Measurements from ENCODE around the gene ASCL5.

The ASCL5 gene

DNA sequence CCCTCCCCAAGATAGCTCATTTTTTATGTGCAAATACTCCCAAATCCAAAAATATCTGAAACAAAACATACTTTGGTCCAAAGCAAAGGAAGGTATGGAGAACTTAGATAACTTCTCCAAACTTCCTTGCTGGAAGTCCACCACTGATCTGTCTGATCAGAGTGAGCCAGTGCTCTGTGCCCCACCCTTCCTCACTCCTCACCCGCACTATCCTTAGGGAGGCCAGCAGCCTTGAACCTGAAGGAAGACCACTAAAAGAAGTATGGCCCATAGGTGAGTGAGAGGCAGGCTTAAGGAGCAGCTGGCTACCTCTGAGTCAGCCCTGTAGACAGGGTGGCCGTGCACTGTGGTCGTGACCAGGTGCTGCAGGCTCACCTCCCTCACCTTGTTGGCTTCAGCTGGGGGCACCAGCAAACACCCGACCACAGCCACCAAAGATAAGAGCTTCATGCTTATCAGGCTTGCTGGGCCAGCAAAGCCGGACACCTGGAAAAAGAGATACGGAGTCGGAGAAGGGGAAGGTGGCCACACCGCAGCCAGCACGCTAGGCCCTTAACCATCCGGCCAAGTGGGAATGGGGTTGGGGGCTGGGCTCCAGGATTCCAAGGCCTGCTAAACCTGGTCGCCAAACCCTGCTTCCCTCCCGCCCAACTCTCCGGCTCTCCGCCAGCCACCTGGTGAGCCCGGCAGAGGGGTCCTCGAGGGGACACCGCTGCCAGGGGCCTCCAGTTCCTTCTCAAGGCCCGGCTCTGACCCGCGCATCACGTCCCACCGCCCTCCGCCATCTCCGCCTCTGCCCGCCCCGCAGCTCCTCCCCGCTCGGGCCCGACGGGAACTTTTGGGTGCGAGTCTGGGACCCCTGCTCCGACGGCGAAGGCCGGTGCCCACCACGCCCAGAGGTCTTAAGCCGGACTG is 26.7 kb upstream of the ASCL5 start:
- DNase-seq: no peak

DNA sequence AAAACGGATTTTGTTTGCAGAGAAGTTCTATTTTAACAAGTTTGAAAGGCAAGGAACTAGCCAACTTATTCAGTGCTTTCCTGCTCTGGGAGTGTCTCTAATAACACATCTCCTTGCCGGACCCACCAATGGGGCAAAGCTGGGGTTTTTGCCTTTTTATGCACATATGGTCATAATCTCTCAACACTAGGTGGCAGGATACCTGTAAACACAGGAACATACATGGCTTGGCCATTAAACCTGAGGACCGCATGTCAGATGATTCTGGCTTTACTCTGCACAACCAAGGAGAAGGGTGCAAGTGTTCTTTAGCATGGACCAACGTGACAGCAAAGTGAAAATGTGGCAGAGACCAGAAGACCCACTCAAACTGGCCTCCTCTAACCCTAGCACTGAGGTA is 22.4 kb upstream of the ASCL5 start:
- DNase-seq: no peak

DNA sequence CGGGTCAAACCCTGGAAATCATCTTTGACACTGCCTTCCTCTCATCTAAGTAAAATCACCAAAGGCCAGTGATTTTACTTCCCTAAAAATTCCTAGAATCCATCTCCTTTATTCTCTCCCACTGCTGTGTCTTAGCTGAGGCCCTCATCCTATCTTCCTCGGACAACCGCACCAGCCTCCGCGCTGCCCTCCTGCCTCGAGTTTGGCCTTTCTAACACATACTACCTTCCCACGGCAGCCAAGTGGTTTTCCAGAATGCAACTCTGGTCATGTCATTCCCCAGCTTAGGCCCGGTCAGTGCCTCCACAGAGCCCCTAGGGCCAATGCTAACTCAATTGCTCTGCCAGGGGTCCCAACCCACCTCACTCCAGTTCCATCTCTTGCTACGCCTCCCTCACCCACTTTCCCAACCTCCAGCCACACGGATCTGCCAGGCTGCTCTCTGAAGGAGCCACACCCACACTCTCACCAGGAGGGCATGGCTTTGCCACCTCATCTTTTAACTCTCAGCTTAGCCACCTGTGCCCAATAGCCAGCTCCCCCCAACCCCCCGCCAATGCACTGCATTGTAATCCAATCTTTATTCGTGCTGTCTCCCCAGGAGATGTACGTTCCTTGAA is 20.5 kb upstream of the ASCL5 start:
- no peak for DNase-seq

DNA sequence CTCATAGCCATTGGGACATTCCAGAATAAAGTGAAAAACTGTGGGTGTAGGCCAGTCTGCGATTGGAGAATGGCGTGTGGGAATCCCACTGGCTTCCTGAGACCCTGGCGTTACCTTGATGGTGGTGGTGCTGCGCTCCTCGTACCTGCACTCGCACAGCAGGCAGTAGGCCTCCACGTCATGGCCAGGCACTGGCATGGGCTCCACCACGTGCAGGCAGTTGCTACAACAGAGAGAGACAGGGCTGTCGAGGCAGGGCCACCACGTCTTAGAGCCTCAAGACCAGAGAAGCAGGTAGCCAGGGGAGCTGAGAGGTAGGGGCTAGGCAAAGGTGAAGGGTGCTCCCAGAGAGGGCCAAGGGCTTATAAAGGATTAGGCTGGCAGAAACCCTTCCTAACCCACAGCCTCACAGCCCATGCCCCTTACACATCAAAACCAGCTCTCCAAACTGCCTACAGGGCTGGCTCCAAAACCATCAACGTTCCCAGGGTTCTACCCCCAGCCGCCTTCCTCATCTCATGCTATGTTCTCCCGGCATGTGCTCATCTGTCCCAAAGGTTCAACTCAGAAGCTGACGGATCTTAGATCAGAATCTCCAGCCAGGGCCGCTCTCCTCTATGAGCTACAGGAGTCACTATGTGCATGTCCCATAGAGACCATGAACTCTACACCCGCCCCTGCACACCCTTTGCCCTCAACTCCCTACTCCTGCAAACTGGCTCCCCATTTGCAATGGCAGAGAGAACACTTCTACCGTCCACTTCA is 19.8 kb upstream of the ASCL5 start:
- DNase-seq: no peak

DNA sequence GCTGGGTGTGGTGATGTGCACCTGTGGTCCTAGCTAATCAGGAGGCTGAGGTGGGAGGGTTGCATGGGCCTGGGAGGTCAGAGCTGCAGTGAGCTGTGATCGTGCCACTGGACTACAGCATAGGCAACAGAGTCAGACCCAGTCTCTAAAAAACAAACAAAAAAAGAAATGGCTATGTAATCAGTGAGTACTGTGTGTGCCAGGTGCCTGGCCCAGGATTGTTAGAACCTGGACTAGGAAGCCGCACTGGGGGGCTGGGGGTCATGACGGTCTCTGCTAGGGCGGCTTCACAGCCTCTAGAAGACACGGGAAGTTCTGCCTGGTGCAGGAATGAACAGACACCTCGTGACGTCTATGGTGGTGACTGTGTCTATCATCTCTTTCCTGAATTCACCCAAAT is 18.8 kb upstream of the ASCL5 start:
- DNase-seq: no peak

DNA sequence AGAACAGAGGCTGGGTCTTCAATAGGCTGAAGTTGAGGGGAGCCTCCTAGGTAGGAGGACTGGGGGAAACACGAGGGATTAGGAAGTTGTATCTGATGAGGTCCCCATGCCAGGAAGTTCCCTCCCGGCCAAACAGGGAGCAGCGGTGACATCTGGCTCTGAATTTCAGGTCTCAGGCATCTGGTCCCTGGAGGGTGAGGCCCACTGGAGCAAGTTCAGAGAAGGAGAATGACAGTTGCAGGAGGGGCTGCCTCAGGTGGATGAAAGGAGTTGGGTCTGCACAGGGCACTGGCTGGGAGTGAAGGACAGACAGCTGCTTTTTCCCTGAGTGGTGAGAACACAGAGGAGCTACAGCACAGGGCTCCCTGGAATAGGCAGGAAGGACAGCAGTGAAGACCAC is 18.1 kb upstream of the ASCL5 start:
- DNase-seq: no peak

DNA sequence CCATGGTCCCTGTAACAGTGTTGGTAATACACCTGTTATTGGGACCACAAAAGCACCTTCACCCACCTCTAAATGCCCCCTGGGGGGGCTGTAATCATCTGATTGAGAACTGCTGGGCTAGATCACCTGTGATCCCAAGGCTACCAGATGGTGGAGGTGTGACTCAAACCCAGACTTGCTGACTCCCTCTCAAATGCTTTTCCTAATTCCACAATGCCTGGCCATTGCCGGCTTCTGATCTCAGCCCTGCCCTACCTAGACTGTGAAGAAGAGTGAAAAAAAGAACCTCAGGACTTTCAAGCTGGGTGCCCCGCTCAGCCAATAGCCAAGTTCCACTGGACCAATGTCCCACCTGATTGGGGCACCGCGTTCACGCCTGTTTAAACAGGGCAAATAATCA is 17.7 kb upstream of the ASCL5 start:
- no peak for DNase-seq

DNA sequence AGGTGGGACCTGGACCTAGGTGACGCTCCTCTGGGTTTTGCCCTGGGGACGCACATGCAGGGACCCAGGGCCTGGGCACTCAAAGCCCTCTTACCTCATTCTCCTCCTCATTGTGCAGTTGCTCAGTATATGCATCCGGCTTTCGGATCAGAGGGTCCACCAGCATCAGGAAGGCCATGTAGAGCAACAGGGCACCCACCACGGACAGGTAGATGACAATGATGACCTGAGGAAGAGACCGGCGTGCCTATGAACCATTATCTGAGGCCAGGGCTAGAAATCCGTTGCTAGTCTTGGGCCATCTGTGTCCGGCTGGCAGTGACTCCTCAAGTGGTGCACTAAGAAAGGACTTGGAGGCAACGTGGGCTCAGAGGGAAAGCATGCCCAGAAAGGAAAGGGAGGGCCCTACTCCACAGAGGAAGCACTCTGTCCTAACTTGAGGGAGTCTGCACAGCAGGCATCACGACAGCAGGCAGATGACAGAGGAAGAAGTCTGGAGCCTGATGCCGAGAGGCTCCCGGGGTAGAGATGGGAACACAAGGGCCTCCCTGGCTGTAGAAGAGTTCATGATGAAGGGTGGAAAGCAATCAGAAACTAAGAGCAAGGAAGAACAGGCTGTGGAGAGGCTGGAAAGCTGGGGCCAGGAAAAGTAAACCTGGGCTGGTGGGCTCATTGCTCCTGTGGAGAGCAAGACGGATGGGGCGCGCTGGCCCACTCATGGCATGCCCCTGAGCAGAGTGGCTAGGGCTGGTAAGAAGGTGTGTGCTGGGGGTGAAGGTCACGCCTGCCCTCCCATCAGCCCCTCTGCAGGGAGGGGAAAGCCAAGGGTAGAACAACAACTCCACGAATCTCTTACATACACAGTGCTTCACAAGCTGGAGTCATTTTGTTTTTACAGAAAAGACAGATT is 17.0 kb upstream of the ASCL5 start:
- no peak for DNase-seq

DNA sequence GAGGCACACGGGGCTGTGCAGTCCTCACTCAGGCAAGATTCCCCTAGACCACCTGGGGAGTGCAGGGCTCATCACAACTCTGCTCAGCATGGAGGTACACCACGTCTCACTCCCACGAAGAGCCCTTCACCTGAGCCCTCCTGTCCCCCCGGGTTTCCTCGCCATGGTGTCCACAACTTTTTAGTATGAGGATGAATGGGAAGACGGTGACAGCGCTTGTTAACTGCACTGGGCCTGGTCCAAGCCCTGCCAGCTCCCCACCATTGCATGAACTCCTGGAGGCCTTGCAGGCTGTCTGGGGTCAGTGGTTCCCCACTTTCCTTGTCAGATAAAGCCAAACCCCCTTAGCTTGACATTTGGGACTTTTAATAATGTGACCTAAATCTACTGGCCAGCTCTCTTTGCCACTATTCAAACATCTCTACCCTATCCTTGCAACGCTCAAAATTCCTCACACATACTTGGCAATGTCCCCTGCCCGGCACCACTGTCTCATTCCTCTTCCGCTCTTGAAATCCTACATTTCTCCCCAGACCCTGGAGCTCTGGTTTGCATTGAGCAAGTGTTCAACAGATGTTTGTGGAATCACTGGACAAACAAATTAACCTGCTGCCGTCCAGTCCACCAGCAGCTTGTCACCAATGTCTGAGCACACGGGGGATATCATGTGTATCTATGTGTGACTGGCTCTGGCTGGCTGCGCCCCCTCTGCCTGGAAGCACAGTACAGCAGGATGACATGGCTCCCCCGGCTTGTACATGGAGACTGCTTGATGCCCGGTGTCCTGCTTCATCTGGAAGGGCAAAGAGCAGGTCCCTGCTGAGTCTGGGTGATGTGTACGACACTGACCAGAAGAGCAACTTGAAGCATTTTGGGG is 16.1 kb upstream of the ASCL5 start:
- DNase-seq: no peak

DNA sequence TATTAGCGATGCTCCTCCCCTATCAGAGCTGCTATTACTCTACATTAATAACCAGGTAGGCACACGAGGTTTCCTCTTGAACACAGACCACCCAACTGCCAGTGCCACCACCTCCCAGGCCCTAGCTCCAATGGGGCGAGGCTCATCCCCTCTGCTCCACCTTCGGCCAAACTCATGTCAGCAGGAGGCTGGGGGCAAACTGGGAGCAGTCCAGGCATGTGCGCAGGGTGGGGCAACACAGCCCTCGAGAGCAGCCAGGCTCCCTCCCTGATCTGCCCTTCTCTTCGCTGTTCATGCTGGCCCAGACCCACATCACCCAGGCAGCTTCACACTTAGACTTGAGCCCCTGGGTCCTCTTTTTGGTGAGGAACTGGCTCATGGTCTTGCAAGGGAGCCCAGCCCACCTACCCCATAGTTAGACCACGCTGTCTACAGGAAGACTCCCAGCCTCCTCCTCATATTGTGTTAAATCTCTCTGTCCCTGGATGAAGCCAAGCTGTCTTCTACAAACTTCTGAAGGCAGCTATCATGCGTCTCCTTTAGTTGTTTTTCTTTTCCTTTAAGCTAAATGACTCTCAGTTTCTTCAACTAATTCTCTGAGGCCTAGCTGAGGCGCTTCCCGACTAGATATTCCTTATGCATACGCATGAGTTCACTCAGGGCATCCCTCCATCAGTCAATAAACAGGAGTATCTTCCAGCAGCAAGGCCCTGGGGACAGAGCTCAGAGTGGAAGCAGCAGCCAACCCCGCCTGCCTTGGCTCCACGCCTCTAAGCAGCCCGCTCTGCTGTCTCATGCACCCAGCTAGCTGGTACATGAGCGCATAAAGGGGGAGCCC is 15.2 kb upstream of the ASCL5 start:
- DNase-seq: peak; percentile 37

DNA sequence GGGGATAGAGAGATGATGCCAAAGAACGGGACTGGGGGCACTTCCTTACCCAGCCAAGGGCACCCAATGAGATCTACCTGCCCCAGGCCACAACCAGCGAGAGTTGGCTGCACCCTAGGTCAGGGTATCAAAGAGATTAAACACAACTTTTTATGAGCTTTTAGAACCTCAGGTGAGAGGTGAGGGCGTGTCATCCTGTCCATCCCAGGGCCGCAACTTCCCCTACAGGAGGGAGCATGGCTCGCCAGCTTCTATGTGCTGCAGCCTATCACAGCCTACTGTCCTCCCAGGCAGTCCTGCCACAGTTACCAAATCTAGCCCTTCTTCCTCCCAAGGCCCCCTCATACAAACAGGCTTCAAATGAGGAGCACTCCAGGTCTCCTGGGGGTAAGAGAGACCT is 14.4 kb upstream of the ASCL5 start:
- no peak for DNase-seq

DNA sequence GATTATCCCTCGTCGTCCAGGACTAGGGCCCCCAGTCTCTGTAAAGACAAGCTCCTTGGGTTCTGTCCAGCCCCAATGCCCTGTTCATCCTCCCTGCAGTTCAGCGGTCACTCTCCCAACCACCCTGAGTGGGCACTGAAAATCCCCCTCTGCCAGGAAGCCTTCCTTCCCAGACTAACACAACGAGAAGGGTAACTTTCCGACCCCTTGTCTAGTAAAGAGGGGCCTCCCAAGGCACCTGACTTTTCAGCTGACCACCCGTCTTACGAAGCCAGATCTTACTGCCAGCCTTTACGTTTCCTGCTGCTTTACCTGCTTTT is 13.9 kb upstream of the ASCL5 start:
- DNase-seq: no peak

DNA sequence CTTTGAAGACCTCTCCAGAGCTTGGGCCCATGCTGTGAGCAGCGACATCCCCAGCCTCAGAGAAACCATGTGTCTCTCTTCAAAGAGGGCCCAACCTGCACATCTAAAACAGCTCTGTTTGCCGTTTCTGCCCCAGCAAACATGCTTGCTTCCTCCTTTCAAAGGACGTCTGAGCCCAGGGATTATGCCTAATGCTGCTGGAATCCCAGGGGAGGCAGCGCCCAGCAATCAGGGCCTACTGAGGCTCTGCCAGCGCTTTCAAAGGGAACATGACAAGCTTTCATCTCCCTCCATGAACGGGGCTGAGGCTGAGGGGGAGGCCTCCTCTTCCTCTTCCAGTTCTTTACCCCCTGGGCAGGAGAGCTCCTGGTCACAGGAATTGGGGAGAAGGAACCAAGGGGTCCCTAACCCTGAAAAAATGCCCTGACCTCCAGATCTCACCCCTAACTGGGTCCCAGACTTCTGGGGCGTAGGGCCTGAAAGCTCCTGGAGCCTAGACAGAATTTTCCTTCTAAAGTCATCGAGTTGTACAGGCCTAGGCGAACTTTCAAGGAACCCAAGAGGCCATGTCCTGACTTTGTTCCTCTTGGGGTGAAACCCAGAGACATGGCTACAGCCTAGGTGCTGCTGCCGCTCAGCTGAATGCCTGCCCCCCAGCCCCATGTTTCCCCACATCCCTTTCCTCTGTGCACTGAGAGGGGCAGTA is 13.4 kb upstream of the ASCL5 start:
- DNase-seq: no peak

DNA sequence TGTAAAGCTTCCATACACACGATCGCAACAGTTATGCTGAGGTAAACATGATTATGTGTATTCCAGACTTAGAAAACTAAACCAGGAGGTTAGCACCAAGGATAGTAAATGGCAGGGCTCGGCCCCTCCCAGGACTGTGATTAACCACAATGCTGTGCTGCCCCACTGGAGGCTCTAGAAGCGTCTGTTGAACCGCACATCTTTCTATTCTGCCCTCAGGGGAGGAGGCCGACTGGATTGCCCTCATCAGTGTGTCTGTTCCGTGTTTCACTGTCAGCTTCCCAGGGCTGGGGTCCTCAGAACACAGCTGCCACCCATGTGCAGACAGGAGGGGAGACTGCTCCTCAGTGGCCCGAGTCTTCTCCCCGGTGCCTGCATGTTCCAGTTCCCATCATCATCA is 12.8 kb upstream of the ASCL5 start:
- DNase-seq: no peak

DNA sequence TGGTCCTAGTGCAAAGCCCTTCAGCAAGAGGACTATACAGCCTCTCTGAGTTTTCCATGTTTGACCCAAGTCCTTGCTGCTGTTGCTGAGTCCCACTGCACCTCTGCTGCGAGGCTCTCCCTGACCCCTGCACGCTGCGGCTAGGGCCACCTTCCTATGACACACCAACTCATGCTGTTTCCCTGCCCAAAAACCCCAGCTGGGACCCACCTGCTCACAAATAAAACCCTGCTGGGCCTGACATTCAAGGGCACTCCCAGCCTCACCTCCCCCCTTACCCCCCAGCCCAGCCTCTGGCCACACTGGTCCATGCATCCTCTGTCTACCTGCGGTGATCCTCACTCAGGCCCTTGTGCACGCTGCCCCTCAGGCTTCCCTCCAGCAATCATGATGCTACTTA is 12.3 kb upstream of the ASCL5 start:
- no peak for DNase-seq

DNA sequence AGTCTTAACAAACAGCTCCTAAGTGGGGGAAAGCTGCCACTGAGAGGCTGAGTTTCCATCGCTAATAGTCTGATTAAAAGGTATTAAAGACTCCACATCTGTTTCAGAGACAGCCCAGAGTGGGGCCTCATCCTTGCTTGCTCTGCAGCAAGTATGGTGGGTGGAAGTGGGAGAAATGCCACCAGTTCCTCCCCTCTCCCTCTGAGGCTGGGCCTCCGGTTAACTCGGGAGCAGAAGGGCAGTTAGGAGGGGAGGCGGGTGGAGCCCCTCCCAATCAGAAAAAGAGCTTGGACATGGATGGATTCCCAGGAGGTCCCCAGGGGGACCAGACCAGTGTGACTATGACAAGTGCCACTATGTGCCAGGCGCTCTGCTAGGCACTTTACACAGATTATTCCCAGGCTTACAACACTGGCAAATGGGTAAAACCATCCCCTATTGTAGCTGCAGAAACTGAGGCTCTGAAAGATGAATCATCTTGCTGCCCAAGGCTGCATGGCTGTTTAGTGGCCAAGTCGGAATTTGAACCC is 11.4 kb upstream of the ASCL5 start:
- DNase-seq: no peak

DNA sequence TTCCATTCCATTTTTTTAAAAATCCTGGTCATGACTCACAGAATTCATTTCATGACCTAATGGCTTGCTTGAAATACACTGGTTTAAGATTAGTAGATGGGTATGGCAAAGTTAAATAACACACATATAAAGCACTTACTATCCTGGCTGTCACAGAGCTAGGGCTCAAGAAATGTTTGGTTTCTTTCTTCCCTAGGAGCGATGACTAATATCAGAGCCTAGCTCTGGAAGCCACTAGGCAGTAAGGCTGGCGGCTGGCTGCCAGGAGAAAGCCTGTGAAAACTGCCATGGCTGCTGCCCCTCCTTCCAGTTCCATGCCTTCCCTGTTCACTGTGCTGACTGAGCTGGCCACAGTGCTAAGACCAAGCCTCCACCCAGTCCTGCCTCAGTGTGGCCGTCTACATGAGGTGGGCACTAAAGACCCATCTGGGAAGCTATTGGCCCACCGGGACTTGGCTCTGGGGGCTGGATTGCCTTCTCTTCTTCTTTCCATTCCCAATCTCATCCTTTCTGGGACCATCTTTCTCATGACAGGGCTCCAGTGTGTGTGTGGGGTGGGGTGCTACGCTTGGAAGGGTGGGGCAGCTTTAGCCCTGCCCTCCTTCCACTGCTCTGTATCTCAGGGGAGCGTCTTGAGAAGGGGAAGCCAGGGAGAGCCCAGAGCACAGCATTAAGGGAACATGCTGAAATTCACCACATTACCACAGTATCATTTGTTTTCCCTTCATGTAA is 10.8 kb upstream of the ASCL5 start:
- no peak for DNase-seq

DNA sequence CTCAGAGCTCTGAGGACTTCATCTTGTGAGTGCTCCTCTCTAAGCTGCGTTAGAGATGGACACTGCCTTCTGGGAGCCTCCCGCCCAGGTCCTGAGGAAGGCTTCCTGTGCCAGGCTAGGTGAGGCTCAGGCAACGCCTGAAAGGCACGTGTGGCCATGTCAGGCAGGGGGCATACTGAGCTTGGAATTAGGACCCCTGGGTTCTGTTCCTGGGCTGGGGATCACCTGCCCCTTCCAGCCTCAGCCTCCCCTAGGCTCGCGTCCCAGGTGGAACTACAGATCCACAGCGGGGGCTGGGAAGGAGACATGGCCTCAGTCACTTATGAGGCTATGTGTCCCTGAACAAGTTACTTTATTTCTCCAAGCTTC is 10.0 kb upstream of the ASCL5 start:
- no peak for DNase-seq

DNA sequence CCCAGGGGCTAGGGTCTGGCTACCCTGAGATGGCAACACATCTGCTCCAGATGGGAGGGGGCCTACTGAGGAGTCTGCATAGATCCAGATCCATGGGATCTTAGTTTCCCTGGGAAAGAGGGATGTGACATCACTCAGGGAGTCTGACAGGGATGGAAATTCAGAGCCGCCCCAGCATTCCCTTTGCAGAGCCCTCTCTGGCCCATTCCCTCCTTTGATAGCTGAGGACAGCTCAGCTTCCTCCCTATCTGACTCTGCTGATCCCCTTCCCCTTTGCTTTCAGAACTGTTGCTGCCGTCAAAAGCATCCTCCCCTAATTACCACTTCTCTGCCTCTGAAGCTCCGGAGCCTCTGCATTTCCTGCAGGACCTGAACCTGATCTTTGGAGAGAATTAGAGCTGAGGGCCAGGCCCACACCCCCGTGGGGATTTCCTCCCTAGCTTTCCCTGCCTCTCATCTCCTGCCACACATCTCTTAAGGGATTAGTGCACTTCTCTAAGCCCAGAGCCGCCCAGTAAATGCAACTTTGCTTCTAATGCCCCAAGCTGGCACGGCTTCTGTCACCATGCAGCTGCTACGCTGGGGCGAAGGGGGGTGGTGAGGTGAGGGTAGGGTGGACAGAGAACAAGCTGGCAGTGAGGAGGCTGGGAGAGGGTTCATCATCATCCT is 9.5 kb upstream of the ASCL5 start:
- no peak for DNase-seq
